ENCODE measurements around the gene CAMKMT.

CAMKMT gene

DNA sequence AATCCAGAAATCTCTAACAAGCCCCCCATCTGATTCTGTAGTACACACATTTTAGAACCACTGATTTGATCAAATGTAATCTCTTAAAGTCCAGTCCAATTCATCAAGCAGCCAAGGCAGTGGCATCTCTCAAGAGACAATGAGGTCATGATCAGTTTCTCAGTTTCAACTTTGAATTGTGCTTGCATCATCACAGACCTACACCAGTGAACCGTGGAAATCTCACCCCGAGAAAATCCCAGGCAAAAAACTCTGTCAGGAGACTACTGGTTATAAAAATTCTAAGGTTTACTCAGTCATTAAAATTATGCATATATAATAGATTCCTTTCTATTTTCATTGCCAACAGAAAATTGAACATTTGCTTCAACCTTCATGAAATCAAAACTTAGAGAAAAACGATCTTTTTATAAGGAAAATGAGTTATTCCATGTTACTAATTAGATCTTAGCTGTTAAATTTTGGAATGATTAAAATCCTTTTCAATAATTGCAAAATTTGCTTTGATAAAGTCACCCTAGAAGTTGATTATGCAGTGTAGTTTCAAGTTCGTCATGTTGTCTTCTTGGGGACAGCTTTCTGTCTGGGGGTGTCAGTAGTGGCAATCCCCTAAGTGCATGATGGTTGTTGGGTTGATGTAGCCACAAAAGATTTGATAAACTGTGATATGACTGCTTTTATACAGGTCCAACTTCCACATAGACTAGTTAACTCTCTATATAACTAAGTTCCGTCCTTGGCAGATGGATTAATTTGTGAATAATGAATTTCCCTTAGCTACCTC, 235.0 kb downstream of the CAMKMT start:
- no peak for DNase-seq (ENCODE audit: low read depth, low spot score)

DNA sequence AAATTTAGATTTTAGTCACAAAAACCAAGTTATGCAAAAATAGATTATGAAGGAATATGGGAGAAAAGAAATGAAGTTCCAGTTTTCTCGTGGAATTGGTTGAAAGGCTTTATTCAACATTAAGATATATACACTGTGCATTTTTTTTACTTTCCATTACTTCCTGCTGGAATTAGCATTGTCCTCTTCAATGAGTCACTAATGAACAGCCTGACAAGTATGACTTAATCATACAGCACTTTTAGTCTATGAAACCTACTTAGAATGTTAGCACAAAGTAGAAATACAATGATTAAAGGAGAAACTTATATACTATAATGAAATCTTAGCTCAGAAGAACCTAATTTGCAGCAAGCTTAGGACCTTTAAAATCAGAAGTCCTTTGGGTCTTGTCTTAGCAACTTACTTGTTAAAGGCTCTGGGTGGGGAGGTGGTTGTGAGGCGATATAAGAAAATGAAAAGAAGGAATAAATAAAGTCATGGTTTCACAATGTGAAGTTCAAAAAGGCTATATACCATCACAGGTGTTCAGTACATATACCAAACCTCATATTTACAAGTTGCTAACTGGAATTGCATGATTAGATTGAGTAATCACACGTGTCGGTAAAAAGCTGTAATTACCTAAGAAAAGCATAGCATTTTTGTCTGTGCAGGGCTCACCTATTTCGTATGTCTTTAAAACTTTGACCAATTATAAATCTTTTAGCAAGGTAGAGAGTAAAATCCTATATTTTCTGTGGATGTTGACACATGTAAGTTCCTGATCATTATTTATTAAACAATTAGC, 236.8 kb downstream of the CAMKMT start:
- no peak for DNase-seq (ENCODE audit: low read depth, low spot score)

DNA sequence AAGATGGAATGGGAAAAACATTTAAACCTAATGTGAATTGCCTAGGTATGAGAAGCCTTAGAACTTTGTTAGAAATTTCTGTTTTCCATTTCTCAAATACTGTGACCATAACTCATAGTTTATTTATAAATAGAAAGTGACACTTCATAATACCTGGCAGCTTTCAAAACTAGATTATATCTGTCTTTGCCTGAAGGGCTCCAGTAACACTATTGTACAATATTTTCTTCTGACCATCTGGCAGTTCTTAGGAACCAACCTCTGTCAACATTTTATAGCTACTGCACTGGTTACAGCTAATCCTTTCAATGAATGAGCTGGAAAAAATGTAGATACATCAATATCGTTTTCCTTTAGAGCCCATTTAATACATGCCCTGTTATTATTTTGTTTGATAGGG, 237.4 kb downstream of the CAMKMT start:
- DNase-seq (ENCODE audit: low read depth, low spot score), result no peak

DNA sequence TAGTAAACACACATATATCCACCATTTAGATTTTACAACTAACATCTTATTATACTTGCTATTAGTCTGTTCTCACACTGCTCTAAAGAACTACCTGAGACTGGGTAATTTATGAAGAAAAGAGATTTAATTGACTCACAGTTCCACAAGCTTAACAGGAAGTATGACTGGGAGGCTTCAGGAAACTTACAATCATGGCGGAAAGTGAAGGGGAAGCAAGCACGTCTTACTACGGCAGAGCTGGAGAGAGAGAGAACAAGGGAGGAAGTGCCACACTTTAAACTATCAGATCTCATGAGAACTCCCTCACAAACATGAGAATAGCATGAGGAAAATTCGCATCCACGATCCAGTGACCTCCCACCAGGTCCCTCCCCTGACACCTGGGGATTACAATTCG, 240.7 kb downstream of the CAMKMT start:
- DNase-seq (ENCODE audit: low read depth, low spot score), result no peak

DNA sequence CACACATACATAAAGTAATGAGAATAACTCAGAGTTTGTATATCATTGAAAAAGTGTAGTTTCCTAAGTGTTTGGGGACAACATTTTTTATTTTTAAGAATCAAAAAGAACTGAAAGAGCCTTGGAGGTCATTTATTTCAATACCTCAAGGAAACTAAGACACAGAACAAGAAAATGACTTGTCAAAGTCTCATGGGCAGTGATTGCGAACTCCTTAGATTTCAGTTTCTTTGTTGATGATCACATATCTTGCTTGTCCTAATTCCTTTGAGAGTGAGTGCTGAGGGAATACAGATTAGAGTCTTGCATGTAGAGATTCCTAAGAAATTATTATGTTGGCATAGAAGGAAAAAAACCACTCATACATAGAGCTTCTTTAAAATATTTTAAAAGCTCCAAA, 243.8 kb downstream of the CAMKMT start:
- no peak for DNase-seq (ENCODE audit: low read depth, low spot score)

DNA sequence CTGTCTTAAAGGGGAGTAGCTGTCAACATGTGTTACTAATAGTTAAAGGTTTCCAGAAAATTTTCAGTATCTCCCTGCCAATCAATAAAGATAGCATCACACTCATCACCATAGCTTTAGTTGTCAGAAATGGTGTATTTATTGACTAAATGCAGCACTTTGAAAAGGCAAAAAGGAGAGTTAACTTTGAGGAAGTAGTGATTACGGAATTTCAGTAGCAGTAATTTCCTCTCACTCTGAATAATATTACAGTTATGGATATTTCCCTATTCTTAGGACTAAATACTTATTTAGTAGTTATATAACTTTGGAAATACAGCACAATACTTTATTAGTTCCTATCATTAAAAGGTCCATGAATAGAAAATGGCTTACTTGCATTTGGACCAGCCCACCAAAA, 250.5 kb downstream of the CAMKMT start:
- DNase-seq (ENCODE audit: low read depth, low spot score), result no peak

DNA sequence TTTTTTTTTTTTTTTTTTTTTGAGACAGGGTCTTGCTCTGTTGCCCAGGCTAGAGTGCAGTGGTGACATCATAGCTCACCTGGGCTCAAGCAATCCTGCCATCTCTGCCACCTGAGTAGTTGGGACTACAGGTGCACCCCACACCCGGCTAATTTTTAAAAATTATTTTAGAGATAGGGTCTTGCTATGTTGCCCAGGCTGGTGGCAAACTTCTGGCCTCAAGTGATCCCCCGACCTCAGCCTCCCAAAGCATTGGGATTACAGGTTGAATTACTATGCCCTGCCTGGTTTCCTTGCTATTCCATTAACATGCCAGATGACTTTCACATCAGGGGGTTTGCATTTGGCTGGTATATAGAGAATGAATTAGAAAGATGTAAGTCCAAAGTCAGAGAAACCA, 253.2 kb downstream of the CAMKMT start:
- no peak for DNase-seq (ENCODE audit: low read depth, low spot score)

DNA sequence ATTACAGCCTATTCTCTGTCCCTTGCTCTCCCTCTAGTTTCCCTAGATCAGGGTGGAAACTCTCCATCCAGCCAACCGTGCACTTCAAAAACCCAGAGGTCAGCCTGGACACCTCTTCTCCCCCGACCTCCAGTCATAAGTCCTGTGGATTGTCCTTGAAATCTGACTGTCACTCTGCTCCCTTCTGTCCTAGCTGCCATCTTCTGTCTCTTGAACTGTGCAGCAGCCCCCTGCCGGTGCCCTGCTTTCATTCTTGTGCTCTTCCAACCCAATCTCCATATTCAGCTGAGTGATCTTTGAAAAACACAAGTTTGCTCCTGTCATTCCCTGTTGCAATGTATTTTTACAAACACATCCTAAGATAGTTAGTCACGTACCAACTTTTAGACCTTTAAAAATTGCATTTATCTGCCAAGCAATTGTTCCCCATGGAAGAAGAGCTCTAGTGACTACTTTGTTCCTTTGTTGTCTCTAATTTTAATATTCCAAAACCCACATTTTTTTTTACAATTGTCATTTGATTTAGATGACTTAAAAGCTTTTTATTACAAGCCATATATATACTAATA, 254.3 kb downstream of the CAMKMT start:
- no peak for DNase-seq (ENCODE audit: low read depth, low spot score)

DNA sequence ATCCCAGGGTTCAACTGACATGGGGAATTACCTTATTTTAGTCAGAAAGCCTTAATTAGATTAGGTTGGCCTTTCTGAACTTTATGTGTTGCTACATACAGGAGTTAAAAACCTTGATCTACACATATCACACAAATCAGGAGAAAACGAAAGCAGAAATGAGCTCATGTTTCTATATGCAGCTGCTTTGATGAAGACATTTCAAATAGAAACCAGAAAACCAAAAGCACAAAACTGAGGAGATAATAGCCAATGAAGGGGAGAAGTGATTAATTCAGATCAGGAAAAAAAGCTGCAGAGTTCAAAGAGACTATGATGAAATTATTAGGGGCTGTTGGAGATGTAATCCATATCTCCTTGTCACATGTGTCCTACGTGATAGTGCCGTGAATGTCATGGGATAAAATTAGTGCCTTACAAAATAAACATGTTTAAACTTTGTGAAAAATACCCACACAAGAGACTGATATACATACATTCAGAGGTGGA, 255.0 kb downstream of the CAMKMT start:
- no peak for DNase-seq (ENCODE audit: low read depth, low spot score)

DNA sequence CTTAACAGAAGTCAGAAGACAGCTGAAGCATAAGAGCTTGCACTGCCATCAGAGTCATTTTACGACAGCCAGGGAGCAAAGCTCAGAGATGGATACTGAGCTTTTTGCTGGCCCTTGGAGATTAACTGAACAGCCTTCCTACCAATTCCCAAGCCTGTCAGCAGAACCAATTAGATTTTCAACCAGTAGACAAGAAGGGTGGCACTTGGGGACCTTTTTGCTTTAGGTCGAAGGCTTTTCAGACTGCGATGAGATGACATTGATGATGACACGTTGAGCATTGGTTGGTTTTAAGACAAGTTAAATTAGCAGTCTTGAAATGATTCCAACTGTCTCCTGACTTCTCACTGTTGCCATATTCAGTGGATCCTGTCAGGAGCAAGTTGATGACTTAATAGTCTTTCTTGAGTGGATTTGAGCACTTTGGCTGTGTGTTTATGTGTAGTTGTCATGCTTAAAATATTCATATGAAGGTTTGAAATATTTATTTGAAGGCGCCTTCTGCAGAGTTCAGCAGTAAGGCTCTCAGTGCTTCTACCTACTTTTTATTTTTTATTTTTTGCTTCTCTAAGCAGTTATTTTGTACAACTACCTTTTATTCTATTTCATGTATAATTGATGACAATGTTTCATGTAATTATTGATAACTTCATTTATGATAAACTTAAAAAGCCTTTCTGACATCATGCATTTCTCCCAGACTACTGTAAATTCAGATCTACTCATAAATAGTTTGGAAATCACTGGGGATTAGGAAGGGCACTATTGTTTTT, 256.7 kb downstream of the CAMKMT start:
- no peak for DNase-seq (ENCODE audit: low read depth, low spot score)

DNA sequence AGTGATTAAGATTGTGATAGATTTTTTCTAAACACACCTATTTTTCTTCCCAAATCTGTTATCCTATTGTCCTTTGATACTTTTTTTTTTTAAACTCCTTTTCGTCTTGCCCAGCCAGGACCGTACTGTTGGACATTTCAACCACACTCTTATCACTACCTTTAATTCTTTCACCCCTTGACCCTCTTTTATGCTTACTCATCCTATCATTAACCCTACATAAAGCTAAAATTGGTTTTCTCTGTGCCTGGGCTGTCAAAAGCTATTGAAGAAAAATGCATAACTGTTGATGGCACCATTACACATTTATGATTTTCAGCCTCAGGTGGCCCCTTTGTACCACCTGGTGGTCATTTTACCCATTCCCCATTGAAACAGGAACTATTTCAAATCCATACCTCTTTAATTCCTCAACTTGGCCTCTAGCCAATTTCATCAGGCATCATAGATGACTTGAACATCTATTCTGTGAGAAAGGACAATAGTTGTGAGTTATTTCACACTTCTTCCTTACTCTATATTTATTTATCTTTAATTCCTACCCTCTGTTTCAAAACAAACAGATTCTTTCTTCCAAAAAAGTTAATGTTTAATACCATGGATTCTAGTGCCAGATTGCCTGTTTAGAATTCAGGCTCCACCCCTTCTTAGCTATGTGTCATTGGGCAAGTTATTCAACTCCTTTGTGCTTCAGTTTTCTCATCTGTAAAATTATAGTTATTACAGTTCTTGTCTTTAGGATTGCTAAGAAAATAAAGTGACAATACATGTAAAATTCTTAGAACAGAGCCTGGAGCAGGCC, 258.6 kb downstream of the CAMKMT start:
- DNase-seq (ENCODE audit: low read depth, low spot score), result no peak

DNA sequence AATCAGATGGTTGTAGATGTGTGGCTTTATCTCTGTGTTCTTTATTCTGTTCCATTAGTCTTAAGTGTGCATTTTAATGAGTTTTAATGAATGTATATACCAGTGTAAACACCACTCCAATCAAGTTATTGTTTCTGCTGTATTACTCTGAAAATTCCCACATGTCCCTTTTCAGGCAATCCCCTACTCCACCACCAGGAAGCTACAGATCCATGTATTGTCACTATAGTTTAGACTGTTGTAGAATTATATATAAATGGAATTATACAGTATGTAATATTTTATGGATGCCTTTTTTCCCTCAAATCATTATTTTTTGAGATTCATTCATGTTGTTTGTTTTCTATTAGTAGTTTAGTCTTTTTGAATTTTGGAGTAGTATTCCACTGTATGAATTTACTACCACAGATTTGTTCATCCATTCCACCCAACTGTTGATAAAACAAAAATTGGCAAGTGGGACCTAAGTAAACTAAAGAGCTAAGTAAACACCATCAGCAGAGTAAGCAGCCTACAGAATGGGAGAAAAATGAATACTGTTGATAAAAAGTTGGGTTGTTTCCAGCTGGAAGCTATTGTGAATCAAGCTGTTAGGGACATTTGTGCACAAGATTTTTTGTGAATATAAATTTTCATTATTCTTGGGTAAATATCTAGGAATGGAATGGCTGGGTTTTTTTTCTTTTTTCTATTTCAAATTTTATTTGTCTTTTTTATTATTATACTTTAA, 262.0 kb downstream of the CAMKMT start:
- no peak for DNase-seq (ENCODE audit: low read depth, low spot score)

DNA sequence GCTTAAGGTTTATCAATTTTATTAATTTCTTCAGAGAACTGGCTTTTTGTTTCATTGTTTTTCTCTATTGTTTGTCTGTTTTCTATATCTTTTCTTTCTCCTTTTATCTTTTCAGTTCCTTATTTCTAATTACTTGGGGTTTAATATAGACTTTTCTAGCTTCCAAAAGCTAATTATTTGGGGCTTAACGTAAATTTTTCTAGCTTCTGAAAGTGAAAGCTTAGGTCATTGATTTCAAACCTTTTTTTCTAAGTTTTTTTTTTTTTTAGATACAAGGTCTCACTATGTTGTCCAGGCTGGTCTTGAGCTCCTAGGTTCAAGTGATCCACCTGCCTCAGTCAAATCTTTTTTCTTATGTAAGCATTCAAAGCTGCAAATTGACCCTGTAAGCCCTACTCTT, 266.6 kb downstream of the CAMKMT start:
- no peak for DNase-seq (ENCODE audit: low read depth, low spot score)

DNA sequence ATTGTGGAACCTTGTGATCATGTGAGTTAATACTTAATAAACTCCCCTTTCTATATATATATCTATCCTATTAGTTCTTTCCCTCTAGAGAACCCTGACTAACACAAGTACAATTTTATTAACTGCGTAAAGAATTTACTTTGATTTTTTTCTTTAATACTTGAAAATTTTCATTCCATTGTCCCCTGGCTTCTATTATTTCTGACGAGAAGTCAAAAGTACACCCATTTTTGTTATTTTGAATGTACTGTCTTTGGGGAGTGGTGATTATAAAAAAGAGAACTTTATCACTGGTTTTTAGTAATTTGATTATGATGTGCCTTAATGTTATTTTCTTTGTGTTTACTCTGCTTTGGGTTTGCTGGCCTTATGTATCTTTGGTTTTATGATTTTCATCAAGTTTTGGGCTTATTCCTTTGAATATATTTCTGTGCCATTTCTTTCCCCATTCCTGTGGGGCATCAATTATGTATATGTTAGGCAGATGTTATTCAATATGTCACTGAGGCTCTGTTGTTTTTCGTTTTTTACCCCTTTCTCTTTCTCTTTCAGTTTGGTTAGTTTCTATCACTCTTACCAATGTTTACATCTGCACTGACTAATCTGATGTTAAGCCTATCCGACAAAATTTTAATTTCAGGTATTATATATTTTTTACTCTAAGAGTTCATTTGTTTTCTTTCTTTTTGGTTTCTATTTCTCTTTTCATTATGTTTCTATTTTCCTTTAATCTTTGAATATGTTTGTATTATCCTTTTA, 271.4 kb downstream of the CAMKMT start:
- DNase-seq (ENCODE audit: low read depth, low spot score), result no peak

DNA sequence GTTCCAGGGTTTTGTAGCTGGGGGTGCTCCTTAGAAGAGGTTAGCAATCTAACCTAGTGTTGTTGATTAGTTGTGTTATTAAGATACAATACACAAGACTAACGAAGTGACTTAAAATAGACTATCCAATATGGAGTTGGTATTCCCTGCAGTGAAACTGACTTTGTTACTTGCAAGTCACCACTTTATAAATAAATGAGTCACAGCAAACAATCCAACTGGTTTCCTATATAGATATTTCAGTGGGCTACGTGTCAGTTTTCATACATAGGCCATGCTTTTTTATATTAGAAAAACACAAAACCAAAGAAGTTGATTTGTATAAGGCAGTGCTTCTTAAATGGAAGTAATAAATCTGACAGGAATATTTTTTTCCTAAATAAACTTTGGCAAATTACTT, 274.0 kb downstream of the CAMKMT start:
- no peak for DNase-seq (ENCODE audit: low read depth, low spot score)

DNA sequence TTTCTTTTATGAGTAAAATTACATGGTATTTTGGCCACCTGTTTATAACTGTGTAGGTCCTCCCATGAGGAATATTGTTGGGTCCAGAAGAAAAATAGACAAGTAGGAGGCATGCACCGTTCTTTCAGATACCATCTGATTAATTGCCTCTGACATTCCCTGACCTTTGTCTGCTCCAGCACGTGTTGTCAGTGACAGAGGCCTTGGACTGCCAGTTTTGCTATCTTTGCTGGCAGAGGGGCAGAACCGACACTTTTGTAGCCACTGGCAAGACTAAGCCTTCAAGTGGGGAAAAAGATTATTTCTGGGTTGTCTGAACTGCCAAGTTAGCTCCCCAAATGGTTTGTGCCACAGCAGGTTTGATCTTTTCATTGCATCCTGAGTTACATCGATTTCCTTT, 276.9 kb downstream of the CAMKMT start:
- DNase-seq (ENCODE audit: low read depth, low spot score), result no peak

DNA sequence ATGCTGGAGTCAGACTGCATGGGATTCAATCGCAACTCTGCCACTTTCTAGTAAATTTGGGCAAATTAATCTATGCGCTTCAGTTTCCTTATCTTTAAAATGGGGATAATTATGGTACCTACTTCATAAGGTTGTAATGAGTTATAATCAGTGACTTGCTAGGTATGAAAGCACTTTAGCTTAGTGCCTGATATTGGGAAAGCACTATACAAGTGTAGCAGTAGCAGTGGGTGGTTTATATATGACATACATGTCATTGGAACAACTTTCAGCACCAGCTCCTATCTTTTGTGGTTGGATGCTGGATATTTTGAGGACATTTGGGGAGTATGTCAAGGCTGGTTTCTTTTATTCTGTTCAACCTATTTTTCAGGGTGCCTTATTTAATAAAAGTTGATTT, 277.7 kb downstream of the CAMKMT start:
- no peak for DNase-seq (ENCODE audit: low read depth, low spot score)

DNA sequence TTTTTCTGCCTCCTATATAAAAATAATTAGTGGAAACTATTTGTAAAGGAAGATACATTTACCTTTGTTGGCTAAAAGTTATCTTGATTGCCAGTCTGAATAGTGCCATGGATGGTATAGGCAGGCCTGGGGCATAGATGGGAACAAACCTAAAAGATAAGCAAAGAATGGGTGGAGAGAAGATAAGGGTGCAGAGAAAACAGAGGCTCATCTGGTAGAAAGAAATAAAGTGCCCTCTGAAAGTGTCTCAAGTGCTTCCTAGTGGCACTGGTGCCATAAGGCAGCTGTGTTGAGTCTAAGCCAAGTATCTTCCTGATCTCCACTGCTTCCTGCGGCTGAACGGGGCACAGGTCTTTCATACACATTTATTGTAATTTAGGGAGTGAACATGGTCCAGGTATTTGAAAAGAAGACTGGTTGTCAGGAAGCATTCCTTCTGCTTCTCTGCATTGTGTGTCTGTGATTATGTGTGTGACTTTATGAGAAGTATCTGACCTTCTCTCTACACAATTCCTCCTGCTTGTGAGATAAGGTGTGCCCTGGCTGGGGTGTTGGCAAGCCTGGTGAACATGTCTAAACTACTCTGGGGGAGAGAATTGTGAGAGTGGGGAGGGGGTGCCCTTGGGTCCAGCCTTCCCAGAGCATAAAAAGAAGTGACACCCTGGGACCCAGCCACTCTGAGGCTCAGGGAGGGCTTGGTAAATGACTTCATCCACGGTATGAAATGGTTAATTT, 280.5 kb downstream of the CAMKMT start:
- DNase-seq (ENCODE audit: low read depth, low spot score), result no peak

DNA sequence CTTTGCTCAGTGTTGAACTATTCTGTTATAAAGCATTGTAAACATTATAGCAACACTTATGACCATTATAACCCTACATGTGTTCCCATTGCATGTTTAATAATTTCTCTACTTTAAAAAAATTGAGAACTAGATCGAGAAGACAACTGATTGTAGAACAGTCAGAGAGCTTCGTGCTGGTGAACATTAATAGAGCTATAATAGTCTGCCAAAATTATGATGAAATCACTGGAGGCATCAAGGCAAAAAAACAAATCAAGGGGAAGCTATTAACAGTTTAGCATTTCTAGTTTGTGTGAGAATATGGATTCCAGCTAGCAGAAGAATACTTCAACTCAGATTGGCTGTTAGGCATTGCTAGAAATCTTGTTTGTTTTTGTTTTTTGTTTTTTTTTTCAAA, 284.2 kb downstream of the CAMKMT start:
- DNase-seq (ENCODE audit: low read depth, low spot score), result no peak
